GM19468 (cell line): Measurements from ENCODE around the gene ERVMER34-1.

ENCODE experiments used
- ATAC-seq: cut with Tn5 transposase; IDR thresholded peaks from one replicate; pipeline ENCODE4 v1.9.1; 2021; ENCODE audit warnings: mild to moderate bottlenecking, moderate library complexity, moderate number of reproducible peaks; ENCODE audit not compliant: unreplicated experiment; ENCODE audit errors: extremely low read depth

The ERVMER34-1 gene, protein sequence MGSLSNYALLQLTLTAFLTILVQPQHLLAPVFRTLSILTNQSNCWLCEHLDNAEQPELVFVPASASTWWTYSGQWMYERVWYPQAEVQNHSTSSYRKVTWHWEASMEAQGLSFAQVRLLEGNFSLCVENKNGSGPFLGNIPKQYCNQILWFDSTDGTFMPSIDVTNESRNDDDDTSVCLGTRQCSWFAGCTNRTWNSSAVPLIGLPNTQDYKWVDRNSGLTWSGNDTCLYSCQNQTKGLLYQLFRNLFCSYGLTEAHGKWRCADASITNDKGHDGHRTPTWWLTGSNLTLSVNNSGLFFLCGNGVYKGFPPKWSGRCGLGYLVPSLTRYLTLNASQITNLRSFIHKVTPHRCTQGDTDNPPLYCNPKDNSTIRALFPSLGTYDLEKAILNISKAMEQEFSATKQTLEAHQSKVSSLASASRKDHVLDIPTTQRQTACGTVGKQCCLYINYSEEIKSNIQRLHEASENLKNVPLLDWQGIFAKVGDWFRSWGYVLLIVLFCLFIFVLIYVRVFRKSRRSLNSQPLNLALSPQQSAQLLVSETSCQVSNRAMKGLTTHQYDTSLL

DNA sequence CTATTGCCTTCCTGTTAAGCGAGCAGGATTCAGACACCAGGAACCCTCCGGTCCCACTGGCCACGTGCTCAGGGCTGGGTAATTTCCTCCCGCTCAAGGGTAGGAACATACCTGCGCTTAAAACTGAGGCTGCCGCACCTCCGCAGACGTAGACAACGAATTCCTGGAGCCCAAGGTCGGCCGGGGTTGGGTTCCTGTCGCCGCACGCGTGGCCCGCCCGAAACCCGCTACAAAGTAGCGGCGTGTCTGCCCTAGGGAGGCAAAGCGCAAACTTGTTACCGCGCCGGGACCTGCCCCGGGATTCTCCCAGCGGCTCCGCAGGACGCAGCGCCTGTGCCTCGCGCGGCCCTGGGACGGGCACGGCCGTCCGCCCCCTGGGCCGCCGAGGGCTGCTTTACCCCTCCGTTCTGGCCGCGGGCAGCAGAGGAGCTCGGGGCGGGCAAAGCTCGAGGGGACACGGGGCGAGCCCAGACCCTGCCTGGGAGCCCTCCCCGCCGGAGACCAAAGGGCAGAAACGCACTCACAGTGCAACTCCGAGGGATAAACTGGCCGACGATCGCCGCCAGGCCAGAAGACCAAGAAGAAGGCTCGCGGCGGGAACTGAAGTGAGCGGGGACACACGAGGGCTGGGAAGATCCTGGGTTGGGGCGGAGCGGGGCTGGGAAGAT is at the start of gene ERVMER34-1:
Gene ERVMER34-1 (minus strand): TSS at position 607 of the 668 bp plus-strand sequence. CDS start 5,905 bp downstream, outside the sequence.
- no peak for ATAC-seq

DNA sequence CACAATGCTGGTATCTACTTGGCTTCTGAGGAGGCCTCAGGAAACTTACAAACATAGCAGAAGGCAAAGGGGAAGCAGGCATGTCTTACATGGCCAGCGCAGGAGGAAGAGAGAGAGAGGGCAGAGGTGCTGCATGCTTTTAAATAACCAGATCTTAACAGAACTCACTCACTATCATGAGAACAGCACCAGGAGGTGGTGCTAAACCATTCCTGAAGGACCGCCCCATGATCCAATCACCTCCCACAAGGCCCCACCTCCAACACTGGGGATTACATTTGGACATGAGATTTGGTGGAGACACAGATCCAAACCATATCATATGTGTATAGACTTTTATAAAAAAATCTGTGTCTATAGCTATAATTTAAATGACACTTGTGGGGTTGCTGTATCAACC is 48.6 kb upstream of the ERVMER34-1 start:
- ATAC-seq, result no peak

DNA sequence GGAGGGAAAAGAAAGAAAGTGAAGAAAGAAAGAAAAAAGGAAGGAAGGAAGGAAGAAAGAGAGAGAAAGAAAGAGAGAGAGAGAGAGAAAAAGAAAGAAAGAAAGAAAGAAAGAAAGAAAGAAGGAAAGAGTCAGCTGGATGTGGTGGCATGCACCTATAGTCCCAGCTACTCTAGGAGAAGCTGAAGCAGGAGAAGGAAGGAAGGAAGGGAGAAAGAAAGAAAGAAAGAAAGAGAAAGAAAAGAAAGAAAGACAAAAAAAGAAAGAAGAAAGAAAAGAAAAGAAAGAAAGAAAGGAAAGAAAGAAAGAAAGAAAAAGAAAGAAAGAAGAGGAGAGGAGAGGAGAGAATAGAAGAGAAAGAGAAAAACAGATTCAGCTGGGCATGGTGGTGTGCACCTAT is 44.3 kb upstream of the ERVMER34-1 start:
- ATAC-seq, result no peak

DNA sequence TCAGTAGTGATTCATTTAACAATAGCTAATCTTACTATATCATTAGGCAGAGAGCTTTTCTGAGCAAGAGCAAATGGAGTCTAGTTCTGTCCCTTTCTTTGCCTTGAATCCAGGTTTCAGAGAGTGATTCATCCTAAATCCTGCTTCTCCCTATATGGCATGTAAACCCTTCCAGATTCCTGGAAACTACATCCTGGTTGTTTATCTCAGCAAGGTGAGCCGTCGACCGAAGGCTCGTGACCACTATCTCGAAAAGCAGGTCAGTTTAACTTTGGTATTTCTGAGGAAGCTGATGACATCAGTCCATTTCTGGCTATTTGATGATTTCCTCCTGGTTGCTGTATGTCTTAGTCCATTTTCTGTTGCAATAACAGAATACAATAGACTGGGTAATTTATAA is 40.7 kb upstream of the ERVMER34-1 start:
- no peak for ATAC-seq

DNA sequence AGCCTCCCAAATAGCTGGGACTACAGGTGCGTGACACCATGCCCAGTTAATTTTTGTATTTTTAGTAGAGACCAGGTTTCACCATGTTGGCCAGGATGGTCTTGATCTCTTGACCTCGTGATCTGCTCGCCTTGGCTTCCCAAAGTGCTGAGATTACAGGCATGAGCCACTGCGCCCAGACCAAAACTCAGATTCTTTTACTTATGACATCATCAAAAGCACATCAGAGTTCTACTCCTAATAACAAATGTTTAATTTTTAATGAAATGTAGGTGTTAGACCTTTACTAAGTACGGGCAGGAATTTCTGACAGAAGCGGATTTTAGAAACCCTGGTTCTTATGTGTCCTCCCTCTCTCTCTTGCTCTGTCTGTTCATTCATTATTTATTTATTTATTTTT is 38.5 kb upstream of the ERVMER34-1 start:
- ATAC-seq, result no peak

DNA sequence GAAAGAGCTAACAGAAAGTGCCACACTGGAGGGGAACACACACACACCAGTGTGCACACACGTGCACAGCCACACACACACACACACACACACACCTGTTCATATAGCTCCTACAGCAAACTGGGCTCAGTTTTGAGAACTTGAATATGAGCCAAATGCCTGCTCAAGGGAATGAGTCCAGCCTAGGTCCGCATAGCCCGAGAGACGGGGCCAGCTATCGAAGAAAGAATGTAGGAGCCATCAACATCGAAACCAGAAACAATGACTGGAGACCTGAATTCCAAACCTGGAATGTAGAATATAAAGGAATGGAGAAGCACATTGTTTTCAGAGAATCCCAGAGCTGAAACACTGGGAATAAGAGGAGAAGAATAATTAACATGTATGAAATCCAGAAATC is 37.6 kb upstream of the ERVMER34-1 start:
- no peak for ATAC-seq

DNA sequence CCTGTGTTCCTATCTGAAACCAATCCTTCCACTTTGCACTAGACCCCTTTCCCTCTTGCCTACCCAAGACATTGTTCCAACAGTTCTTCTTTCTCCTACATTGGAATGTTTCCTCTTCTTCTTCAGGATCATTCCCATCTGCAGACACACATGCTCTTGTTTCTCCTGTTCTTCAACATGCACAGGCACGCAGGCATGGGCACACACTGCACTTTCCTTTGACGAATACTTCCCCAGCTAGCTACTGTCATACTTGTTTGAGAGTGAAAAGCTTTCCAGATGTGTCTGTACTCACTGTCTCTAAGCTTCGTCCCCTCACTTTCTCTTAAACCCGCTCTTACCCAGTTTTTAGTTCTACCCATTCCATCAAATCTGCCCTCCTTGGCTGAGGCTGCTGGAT is 31.8 kb upstream of the ERVMER34-1 start:
- ATAC-seq, result no peak

DNA sequence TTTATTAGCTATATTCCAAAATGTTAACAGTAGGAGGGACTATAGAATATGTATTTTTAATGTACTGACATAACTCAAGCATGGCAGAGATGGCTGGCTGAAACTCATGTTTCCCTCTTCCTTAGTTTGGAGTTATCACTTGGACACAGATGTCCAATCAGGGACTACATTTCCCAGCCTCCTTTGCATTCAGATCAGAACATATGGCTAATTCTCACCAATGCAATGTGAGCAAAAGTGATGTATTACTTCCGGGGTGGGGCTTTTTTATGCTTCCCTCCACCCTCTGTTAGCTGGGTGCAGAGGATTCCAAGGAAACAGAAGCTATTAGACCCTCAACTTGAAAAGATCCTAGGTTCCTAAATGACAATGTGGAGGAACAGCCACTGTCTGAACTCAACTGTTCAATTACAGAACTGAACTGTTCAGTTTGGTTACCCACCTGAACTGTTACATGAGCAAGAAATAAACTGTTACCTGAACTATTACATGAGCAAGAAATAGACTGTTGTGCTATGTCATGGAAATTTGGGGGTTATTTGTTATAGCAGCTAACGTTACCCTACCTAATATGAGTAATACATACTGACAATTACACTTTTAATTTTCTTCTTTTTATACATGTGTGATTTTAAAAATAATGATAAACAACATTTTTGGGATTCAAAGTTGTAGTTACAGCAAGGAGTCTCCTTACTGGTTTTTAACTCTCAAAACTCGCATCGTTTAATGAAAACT is 29.6 kb upstream of the ERVMER34-1 start:
- no peak for ATAC-seq

DNA sequence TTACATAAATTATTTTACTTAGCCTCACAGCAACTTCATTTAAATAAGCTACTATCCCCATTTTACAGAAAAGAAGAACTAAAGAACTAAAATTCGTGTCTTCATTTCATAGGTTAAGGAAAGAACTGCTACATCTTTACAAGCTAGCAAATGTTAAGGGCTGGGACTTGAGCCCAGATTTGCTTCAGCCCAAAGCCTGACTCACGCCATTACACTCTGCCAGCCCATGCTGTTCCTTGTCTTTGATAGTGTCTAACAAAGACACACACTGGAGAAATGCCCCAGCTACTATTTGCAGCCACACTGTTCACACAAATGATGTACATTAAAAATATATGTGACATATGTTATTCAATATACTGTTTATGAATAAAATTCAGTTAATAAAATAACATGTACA is 29.0 kb upstream of the ERVMER34-1 start:
- ATAC-seq, result no peak

DNA sequence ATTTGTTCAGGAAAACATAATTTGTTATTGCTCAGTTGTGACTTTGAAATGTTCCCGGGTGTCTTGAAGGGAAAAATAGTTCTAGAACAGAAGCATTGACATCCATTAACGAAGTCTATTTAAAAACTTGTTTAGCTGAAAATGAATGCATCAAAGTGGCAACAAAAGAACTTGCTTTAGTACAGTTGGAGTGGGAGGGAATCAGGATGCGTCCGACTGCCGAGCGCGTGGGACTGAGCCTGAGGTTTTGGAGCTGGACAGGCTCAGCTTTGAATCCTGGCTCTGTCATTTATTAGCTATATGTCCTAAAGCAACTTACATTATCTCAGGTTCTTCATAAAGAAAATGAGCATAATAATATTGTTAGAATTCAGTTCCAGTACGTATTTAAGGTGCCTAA is 9.0 kb upstream of the ERVMER34-1 start:
- no peak for ATAC-seq

DNA sequence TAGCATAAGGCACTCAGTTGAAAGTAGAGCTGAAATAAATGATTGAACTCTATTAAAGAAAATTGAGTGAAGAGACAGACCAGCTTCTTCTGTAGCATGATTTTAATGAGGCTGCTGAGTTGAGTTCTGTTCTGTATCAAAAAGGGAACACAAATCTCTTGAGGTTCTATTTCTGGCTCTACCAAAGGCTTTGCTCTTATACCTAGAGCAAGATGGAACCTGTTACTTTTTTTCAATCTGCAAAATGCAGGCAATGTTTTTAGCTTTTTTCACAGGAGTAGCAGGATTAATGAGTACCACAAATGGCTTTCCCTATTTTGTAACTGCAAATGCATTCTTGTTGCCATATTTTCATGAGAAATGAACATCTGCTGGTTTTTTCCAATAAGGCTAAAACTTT is 4.2 kb upstream of the ERVMER34-1 start:
- no peak for ATAC-seq

DNA sequence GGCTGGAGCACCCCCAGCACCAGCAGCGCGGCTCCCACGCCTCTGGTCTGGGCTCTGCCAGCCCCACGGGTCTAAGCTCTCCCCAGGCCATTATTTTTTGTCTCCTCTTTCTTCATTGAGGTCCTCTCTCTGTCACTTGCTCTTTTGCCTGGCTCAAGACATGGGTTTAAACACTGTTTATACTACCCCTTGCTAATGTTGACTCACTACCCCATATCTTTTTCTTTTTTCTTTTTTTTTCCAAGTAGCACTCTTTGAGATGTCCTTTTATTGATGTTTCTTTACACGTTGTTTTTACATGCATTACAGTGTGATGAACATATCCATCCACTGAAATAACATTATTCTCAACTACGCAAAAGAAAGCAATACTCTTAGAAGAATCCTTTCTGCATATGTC is 1.7 kb upstream of the ERVMER34-1 start:
- ATAC-seq, result no peak

DNA sequence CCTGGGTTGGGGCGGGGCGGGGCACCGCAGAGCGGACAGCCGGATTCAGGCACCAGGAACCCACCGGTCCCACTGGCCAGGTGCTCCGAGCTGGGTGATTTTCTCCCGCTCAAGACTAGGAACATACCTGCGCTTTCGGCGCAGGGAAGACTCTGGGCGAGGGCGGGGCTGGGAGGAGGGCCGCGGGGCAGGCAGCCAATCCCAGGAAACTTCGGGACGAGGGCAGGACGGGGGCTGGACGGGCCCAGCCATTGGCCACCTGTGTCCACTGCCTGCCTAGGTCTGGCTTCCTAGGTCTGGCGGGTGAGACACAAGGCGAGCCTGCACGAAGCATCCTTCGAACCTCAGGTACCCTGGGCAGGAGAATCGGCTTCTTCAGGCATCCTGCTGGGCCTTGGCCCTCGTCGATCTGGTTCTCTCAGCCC is 274 bp upstream of the ERVMER34-1 start:
- ATAC-seq, result no peak

DNA sequence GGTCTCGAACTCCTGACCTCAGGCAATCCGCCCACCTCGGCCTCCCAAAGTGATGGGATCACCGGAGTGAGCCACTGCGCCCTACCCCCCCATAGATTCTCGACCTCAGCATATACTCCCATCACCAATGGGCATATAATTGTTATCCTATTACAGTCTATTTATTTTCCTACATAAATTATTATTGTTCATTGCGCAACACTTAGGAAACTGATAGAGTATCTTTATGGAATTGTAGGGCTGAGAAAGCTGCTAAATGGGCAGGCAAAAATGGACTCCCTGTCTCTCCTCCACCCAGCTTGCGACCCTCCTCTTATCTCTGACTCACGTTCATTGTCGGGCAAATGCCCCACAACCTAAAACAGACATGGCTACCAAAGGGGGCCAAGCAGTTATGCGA is 1.0 kb downstream of the ERVMER34-1 start:
- no peak for ATAC-seq

DNA sequence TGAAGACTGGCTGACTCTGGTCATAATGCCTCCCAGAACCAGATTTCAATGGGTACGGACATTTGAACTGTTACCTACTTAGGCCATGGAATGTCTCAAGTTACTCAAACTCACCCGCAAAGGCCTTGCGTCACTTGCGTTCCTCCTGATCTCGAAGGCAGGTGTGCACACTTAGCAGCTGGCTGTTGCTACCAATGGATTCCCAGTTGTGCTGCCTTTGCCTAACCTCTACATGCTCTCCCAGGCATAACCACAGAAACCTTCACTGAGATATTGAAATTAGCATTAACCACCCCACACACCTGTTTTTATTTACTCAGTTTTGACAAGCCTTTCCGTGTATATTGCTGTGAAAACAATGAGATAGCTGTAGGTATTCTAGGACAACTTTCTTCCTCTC is 2.8 kb downstream of the ERVMER34-1 start:
- ATAC-seq, result no peak

DNA sequence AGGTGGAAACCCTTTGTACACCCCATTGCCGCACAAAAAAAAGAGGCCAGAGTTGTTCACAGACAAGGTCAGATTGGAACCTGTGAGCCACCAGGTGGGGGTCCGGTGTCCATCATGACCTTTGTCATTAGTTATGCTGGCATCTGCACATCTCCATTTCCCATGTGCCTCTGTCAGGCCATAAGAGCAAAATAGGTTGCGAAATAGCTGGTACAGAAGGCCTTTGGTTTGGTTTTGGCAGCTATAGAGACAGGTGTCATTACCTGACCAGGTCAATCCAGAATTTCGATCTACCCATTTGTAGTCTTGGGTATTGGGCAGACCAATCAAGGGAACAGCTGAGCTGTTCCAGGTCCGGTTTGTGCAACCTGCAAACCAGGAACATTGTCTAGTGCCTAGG is 6.6 kb downstream of the ERVMER34-1 start:
- ATAC-seq, result no peak

DNA sequence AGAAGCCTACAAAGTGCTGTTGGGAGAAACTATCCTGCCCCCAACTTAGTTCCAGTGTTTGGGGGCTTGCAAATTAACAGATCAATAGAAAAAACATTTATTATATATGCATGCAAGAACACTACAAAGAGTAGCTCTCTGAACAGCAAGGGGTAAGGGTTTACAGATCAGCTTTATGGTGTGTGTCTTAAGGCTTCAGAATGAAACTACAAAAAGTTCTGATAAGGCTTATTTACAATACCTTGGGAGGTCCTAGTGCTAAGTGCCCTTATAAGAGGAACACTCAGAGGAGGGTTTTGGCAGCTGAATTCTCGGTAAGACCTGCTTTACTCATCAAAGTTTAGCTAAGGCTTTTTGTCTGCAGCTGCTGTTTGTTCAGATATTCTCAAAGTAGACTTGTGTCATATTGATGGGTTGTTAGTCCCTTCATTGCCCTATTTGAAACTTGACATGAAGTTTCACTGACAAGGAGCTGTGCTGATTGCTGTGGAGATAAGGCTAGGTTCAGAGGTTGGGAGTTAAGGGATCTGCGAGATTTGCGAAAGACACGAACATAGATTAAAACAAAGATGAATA is 7.7 kb downstream of the ERVMER34-1 start:
- no peak for ATAC-seq

DNA sequence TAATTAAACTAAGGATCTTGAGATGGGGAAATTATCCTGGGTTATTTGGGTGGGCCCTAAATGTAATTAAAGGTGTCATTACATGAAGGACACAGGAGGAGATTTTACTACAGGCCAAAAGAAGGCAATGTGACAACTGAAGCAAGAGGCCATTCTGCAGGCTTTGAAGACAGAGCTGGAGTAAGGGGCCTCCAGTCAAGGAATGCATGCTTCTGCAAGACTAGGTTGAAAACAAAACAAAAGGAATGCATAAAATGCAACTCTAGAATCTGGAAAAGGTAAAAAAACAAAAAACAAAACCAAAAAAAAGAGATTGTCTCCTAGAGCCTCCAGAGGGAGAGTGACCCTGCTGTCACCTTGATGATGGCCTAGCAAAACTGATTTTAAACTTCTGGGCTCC is 21.6 kb downstream of the ERVMER34-1 start:
- ATAC-seq, result no peak

DNA sequence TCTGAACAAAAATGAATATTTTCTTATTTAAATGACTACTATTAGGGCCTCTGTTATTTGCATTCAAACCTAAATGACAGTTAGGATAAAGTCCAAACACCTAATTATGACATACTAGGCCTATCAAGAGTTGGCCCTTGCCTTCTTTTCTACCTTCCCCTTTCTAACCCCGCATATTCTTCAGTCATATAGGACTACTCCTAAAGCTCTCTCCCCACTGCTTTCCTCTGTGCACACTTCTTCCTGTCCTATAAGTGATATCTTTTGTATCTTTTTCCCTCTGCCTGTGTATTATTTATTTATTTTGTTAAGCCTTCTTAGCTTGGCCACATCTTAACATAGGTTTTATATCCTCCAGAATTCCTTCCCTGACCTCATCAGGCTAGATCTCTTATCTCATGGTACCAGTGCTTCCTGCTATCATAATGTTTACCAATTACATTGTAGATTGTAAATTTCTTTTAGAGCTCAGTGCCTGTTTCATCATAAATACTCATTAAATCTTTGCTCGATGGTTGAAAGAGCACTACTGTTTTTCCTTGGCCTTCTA is 22.5 kb downstream of the ERVMER34-1 start:
- ATAC-seq, result no peak
